Endodermal cell (in vitro differentiated cells): ENCODE results near the gene MYOM1. TPM values are rescaled to one million over a fixed set of nuclear protein-coding genes. Genes with fewer than 3 reads are reported as not detected.

Experiments
- DNase-seq: peaks from one replicate; pipeline ENCODE4 v3.0.0-alpha.2; 2017
- H3K27ac ChIP-seq: 2 replicates; pipeline ENCODE4 v1.5.1; 2013; ENCODE audit warnings: mild to moderate bottlenecking, low read depth, low read length, moderate library complexity
- H3K27me3 ChIP-seq: 2 replicates; pipeline ENCODE4 v1.6.1; 2013; ENCODE audit warnings: mild to moderate bottlenecking, low read length, moderate library complexity; ENCODE audit not compliant: insufficient read depth, control insufficient read depth, poor library complexity, severe bottlenecking
- H3K36me3 ChIP-seq: 2 replicates; pipeline ENCODE4 v1.7.0; 2013; ENCODE audit warnings: mild to moderate bottlenecking, low read length, moderate library complexity; ENCODE audit not compliant: control insufficient read depth, insufficient read depth
- H3K4me1 ChIP-seq: one replicate; pipeline ENCODE4 v1.7.0; 2013; ENCODE audit warnings: low read length; ENCODE audit not compliant: control insufficient read depth, insufficient read depth
- H3K4me3 ChIP-seq: 2 replicates; pipeline ENCODE4 v1.5.1; 2013; ENCODE audit warnings: mild to moderate bottlenecking, low read length, moderate library complexity
- H3K9ac ChIP-seq: 2 replicates; pipeline ENCODE4 v1.6.1; 2013; ENCODE audit warnings: mild to moderate bottlenecking, low read length, moderate library complexity; ENCODE audit not compliant: poor library complexity, severe bottlenecking; ENCODE audit errors: extremely low read depth
- H3K9me3 ChIP-seq: 2 replicates; pipeline ENCODE4 v1.6.1; 2013; ENCODE audit warnings: mild to moderate bottlenecking, low read length, moderate library complexity; ENCODE audit not compliant: control insufficient read depth
- H3K27ac Mint-ChIP-seq: 2 replicates; pipeline ENCODE4 v1.8.0; 2020; ENCODE audit warnings: mixed read lengths
- H3K27me3 Mint-ChIP-seq: 2 replicates; pipeline ENCODE4 v1.8.0; 2021; ENCODE audit warnings: mild to moderate bottlenecking, mixed read lengths; ENCODE audit not compliant: insufficient read depth
- H3K36me3 Mint-ChIP-seq: 2 replicates; pipeline ENCODE4 v1.8.0; 2020; ENCODE audit warnings: low read depth, mixed read lengths
- H3K4me1 Mint-ChIP-seq: 2 replicates; pipeline ENCODE4 v1.8.0; 2020; ENCODE audit warnings: mixed read lengths
- H3K4me3 Mint-ChIP-seq: 2 replicates; pipeline ENCODE4 v1.8.0; 2020; ENCODE audit warnings: mild to moderate bottlenecking, moderate library complexity, mixed read lengths
- H3K9me3 Mint-ChIP-seq: 2 replicates; pipeline ENCODE4 v1.8.0; 2020; ENCODE audit warnings: mild to moderate bottlenecking, mixed read lengths
- CTCF ChIP-seq: fragments of 200-600 bp; sonication (generic); conservative IDR thresholded peaks from 2 replicates; pipeline ENCODE4 v1.5.0; 2021; ENCODE audit warnings: antibody characterized with exemption, mild to moderate bottlenecking
- WGBS, 2 experiments: methylation state at CpG; one replicate each; pipeline versions ENCODE4 v1.1.5 to v1.1.7; 2013; ENCODE audit warnings: missing lambda C conversion rate in 2 of 2, mixed read lengths in 1 of 2; ENCODE audit not compliant: insufficient coverage in 1 of 2, insufficient read length in 1 of 2; 5-methylcytosine and 5-hydroxymethylcytosine counted together
- total RNA-seq, 2 donors: library from RNA; stranded (reverse); fragmentation: NEBNext Ultra II Directional in 1 of 2; extraction: Animal tissue kit (Norgen Biotek cat#: 25700) in 1 of 2; gene quantifications; 2 replicates in 1 of 2; 3 replicates in 1 of 2; pipeline ENCODE4 v1.2.1, GENCODE V29; 2021

MYOM1 gene
- total RNA-seq, 2 donors from 2014 or later, result 0.49 to 0.88 TPM

- Mint-ChIP-seq H3K27ac (no peak overlapping the region), H3K27me3 (no peaks in the 10 kb centered on the region), H3K4me3 (no peak overlapping the region), H3K4me1 (peaks cover 8% of the 10 kb centered on the region), H3K9me3 (peaks cover 1% of the 10 kb centered on the region), H3K36me3 (no peaks in the 10 kb centered on the region)
- H3K36me3 ChIP-seq, result no peaks in the 10 kb centered on the region
- H3K9me3 ChIP-seq, result no peaks in the 10 kb centered on the region
- no peak overlapping the region for H3K9ac ChIP-seq
- no peaks in the 10 kb centered on the region for H3K4me1 ChIP-seq
- no peak for DNase-seq
- no peaks in the 10 kb centered on the region for H3K27me3 ChIP-seq
- H3K27ac ChIP-seq, result no peak overlapping the region
- H3K4me3 ChIP-seq, result no peak overlapping the region
- WGBS, 2 experiments, result 93 to 100% methylated on average over 1 to 3 of the region's 3 CpGs
- no peak for TF ChIP-seq CTCF
These were observed 131.3 kb downstream of the MYOM1 start for GRCh38 chr18:3088449-3088848.

DNA sequence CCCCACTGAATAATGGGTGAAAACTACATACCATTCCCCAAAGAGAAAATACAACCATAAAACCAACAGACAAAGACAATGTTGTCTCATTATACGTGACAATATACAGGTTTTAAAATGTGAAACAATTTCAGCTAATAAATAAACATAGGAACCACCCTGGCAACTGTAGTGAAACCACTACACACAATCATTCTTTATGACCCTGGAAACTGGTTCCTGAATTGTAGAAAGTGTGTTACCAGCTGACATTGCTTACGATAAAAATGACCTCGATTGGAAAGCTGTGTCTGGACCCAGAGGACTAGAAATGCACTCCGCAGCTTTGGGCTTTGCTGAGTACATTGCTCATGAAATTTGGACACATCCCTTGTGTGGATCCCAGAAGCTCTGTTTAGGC is 132.9 kb downstream of the MYOM1 start:
- Histone ChIP-seq H3K27me3 (no peaks in the 10 kb centered on the region), H3K4me3 (no peak overlapping the region), H3K4me1 (no peaks in the 10 kb centered on the region), H3K27ac (no peak overlapping the region), H3K36me3 (no peaks in the 10 kb centered on the region), H3K9me3 (no peaks in the 10 kb centered on the region), H3K9ac (no peak overlapping the region)
- 92 to 97% methylated on average over 3 to 4 of the region's 4 CpGs for WGBS, 2 experiments
- TF ChIP-seq CTCF, result no peak
- Mint-ChIP-seq H3K4me1 (peaks cover 8% of the 10 kb centered on the region), H3K27ac (no peak overlapping the region), H3K27me3 (no peaks in the 10 kb centered on the region), H3K4me3 (no peak overlapping the region), H3K9me3 (peaks cover 1% of the 10 kb centered on the region), H3K36me3 (no peaks in the 10 kb centered on the region)
- no peak for DNase-seq

GRCh38 chr18:3085612-3086011 is 134.2 kb downstream of the MYOM1 start:
- DNase-seq, result no peak
- H3K27me3 ChIP-seq, result no peaks in the 10 kb centered on the region
- Mint-ChIP-seq H3K27ac (no peak overlapping the region), H3K27me3 (no peaks in the 10 kb centered on the region), H3K4me3 (no peak overlapping the region), H3K9me3 (no peaks in the 10 kb centered on the region), H3K36me3 (no peaks in the 10 kb centered on the region), H3K4me1 (peaks cover 8% of the 10 kb centered on the region)
- no peaks in the 10 kb centered on the region for H3K36me3 ChIP-seq
- TF ChIP-seq CTCF, result no peak
- no peak overlapping the region for H3K9ac ChIP-seq
- WGBS, 2 experiments, result 95% methylated on average over 1 of the region's 1 CpG; no CpG with 5 or more reads in 1 of the 2 experiments
- no peak overlapping the region for H3K4me3 ChIP-seq
- no peaks in the 10 kb centered on the region for H3K9me3 ChIP-seq
- H3K4me1 ChIP-seq, result no peaks in the 10 kb centered on the region
- H3K27ac ChIP-seq, result no peak overlapping the region
